ENCODE measurements around the gene ICAM3.
"Not testable (repeated sequence)": the region's sequence is repeated elsewhere in the genome, so short reads cannot be mapped to it uniquely, and the experiment has no call there.

The ICAM3 gene

DNA sequence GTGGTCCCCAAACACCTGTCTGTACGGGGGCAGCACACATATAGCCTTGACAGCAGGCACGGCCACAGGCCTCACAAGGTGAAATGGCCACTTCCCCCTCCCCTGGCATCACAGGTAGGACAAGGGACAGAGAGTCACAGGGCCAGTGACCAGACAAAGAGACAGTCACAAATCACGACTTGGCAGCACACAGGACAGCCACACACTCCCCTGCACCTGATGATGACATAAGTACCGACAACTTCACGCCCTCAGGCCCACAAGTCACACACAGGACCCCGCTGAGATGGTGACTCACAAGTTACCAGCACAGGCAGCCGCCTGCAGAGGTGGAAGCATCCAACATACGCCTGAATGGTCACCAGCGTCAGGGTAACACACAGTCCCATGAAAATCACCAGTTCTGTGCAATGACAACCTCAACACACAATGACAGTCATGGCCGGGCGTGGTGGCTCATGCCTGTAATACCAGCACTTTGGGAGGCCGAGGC lies 24.4 kb upstream of the ICAM3 start:
- no peaks in the 10 kb centered on the region for H3K9me3 Mint-ChIP-seq
- H3K4me3 Mint-ChIP-seq: no peak overlapping the region
- H3K27ac Mint-ChIP-seq: no peak overlapping the region
- peaks cover 28% of the 10 kb centered on the region for H3K36me3 Mint-ChIP-seq (ENCODE audit: low read depth)
- peaks cover 7% of the 10 kb centered on the region for H3K4me1 Mint-ChIP-seq
- ATAC-seq (peak; percentile 29), DNase-seq (no peak)
- H3K27me3 Mint-ChIP-seq: no peaks in the 10 kb centered on the region

DNA sequence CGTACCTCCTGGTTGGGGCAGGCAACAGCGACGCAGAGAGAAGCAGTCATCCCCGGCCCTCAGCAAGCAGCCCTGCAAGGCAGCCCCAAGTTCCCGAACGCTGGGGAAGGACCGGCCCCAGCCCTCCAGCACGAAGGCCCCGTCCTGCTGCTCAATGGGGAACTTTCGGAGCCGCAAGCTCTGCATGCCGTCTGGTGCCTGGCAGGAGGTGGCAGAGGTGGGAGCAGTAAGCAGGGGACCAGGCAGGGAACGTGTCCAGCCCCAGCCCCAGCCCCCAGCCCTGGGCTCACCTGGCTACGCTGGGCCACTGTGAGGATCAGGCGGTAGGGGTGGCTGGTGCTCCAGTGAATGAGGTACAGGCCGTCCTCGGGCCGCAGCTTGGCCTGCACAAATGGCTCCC lies 22.8 kb upstream of the ICAM3 start:
- no peaks in the 10 kb centered on the region for H3K9me3 Mint-ChIP-seq
- DNase-seq (no peak), ATAC-seq (no peak)
- H3K27ac Mint-ChIP-seq: no peak overlapping the region
- no peaks in the 10 kb centered on the region for H3K4me1 Mint-ChIP-seq
- no peaks in the 10 kb centered on the region for H3K27me3 Mint-ChIP-seq
- peaks cover 27% of the 10 kb centered on the region for H3K36me3 Mint-ChIP-seq (ENCODE audit: low read depth)
- no peak overlapping the region for H3K4me3 Mint-ChIP-seq

DNA sequence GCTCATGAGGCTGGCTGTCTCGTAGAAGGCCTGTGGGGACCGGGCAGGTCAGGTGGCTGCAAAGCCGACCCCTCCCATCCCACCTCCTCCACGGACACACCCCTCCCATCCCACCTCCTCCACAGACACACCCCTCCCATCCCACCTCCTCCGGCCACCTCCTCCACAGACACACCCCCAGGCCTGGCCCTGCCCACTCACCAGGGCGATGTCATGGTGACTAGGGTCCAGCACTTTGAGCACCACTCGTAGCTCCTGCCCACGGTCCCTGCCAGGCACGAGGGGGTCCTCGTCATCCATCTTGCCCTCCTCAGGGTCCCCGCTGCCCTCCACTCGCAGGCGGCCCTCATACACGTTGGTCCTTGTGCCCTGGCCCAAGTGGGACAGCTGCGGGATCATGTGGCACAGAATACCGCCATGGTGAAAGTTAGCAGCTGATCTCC lies 22.2 kb upstream of the ICAM3 start:
- no peaks in the 10 kb centered on the region for H3K27me3 Mint-ChIP-seq
- H3K36me3 Mint-ChIP-seq (ENCODE audit: low read depth): peaks cover 24% of the 10 kb centered on the region
- H3K27ac Mint-ChIP-seq: no peak overlapping the region
- ATAC-seq (no peak), DNase-seq (no peak)
- H3K9me3 Mint-ChIP-seq: no peaks in the 10 kb centered on the region
- H3K4me3 Mint-ChIP-seq: no peak overlapping the region
- no peaks in the 10 kb centered on the region for H3K4me1 Mint-ChIP-seq

DNA sequence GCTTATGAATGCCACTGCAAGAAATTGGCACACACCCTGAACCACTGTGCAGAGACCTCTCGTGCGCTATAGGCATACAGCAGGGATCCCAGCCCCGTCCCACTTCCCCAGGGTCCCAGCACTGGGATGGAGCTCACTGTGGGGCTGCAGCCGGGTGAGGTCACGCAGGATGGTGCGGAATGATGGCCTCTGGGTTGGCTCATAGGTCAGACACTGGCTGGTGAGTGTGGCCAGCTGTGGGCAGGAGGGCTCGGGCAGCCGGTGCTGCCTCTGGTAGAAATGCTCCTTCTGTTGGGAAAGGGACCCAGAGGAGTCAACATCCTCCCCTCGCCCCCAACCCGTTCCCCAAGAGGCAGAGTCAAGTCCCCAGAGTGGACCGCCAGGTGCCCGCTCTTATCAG lies 17.0 kb upstream of the ICAM3 start:
- Mint-ChIP-seq H3K9me3 (no peaks in the 10 kb centered on the region), H3K27me3 (no peaks in the 10 kb centered on the region), H3K27ac (no peak overlapping the region), H3K4me1 (no peaks in the 10 kb centered on the region), H3K36me3 (ENCODE audit: low read depth) (peaks cover 27% of the 10 kb centered on the region), H3K4me3 (no peak overlapping the region)
- DNase-seq (no peak), ATAC-seq (no peak)

GRCh38 chr19:10353793-10354391 lies 14.5 kb upstream of the ICAM3 start:
- Mint-ChIP-seq H3K36me3 (ENCODE audit: low read depth) (peaks cover 25% of the 10 kb centered on the region), H3K27me3 (no peaks in the 10 kb centered on the region), H3K9me3 (no peaks in the 10 kb centered on the region), H3K27ac (no peak overlapping the region), H3K4me3 (no peak overlapping the region), H3K4me1 (no peaks in the 10 kb centered on the region)
- ATAC-seq: peak; percentile 38
- DNase-seq: peak; percentile 69

DNA sequence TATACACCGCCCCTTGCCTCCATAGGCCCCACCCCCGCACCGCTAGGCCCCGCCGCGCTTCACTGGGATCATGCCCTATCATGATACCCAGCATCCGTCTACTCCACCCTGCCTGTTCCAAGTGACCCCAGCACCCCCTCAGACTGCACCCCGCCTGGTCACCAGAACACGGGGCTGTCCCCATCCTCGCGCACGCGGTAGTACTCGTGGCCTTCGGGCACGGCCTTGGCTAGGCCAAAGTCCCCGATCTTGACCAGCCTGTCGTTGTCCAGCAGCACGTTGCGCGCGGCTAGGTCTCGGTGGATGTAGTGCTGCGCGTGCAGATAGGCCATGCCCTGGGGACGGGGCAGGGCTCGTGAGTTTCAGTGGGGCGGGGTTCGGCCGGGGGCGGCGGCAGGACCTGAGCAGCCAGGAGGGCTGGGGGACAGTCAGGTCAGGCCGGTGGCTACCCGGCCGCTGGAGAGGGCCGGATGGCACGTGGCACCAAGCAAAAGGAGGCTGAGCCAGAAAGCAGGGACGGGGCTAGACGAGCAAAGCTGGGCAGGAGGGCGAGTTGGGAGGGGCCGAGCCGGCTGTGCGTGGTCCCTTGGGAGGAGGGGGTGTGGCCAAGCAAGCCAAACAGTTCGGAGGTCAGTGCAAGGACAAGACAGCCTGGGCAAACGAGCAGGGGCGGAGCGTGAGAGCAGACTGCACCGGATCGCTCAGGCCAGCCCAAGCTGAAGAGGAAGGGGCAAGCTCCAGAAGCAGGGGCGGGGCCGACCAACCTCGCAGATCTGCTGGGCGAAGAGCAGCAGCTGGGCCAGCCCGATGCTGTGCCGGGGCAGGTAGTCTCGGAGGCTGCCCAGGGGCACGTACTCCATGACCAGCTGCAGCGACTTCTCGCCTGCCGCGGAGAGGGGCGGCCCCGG lies 13.6 kb upstream of the ICAM3 start:
- Mint-ChIP-seq H3K27me3 (no peaks in the 10 kb centered on the region), H3K9me3 (no peaks in the 10 kb centered on the region), H3K4me1 (no peaks in the 10 kb centered on the region), H3K27ac (no peak overlapping the region), H3K4me3 (no peak overlapping the region), H3K36me3 (ENCODE audit: low read depth) (peaks cover 23% of the 10 kb centered on the region)
- peak; percentile 51 for ATAC-seq
- DNase-seq: no peak

GRCh38 chr19:10346509-10346908 lies 7.1 kb upstream of the ICAM3 start:
- ATAC-seq (no peak), DNase-seq (no peak)
- no peaks in the 10 kb centered on the region for H3K9me3 Mint-ChIP-seq
- H3K27me3 Mint-ChIP-seq: no peaks in the 10 kb centered on the region
- H3K36me3 Mint-ChIP-seq (ENCODE audit: low read depth): peaks cover 6% of the 10 kb centered on the region
- H3K4me3 Mint-ChIP-seq: no peak overlapping the region
- no peak overlapping the region for H3K27ac Mint-ChIP-seq
- no peaks in the 10 kb centered on the region for H3K4me1 Mint-ChIP-seq

GRCh38 chr19:10344780-10345179 lies 5.4 kb upstream of the ICAM3 start:
- peaks cover 10% of the 10 kb centered on the region for H3K4me1 Mint-ChIP-seq
- H3K9me3 Mint-ChIP-seq: no peaks in the 10 kb centered on the region
- no peak overlapping the region for H3K4me3 Mint-ChIP-seq
- ATAC-seq: no peak
- no peak overlapping the region for H3K27ac Mint-ChIP-seq
- H3K36me3 Mint-ChIP-seq (ENCODE audit: low read depth): no peaks in the 10 kb centered on the region
- DNase-seq: no peak
- no peaks in the 10 kb centered on the region for H3K27me3 Mint-ChIP-seq

GRCh38 chr19:10343495-10343894 lies 4.1 kb upstream of the ICAM3 start:
- DNase-seq (no peak), ATAC-seq (no peak)
- Mint-ChIP-seq H3K27me3 (no peaks in the 10 kb centered on the region), H3K36me3 (ENCODE audit: low read depth) (peaks cover under 1% of the 10 kb centered on the region), H3K4me1 (peaks cover 22% of the 10 kb centered on the region), H3K9me3 (no peaks in the 10 kb centered on the region), H3K27ac (no peak overlapping the region), H3K4me3 (no peak overlapping the region)

DNA sequence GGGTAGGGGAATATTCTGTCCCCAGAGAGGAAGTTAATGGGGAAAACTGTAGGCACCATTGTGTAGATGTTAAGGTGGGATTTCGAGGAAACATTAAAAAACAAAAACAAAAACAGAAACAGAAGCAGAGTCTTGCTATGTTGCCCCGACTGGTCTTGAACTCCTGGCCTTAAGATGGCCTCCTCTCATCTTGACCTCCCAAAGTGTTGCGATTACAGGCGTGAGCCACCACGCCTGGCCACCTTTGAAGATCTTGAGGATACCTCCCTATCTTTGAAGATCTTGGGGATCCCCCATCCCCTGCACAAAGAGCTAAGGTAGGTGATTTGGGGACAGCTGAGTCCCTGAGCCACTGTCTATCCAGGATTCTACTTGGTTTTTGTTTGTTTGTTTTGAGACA lies 553 bp upstream of the ICAM3 start:
- ATAC-seq (no peak), DNase-seq (no peak)
- H3K9me3 Mint-ChIP-seq: no peaks in the 10 kb centered on the region
- H3K27ac Mint-ChIP-seq: peak overlapping the region; percentile 93
- H3K36me3 Mint-ChIP-seq (ENCODE audit: low read depth): peaks cover 3% of the 10 kb centered on the region
- H3K4me1 Mint-ChIP-seq: peaks cover 35% of the 10 kb centered on the region
- peak overlapping the region; percentile 91 for H3K4me3 Mint-ChIP-seq
- H3K27me3 Mint-ChIP-seq: no peaks in the 10 kb centered on the region

- peaks cover 44% of the 10 kb centered on the region for H3K4me1 Mint-ChIP-seq
Measured at GRCh38 chr19:10338940-10339339, 484 bp downstream of the ICAM3 start.

DNA sequence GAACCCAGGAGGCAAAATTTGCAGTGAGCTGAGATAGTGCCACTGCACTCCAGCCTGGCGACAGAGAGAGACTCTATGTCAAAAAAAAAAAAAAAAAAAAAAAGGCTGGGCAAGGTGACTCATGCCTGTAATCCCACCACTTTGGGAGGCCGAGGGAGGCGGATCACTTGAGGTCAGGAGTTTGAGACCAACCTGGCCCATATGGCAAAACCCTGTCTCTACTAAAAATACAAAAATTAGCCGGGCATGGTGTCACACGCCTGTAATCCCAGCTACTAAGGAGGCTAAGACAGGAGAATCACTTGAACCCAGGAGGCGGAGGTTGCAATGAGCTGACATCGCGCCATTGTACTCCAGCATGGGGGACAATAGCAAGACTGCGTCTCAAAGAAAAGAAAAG lies 2.7 kb downstream of the ICAM3 start:
- not testable (repeated sequence) for H3K4me3 Mint-ChIP-seq, H3K27ac Mint-ChIP-seq, H3K27me3 Mint-ChIP-seq, DNase-seq, ATAC-seq, H3K9me3 Mint-ChIP-seq
- Mint-ChIP-seq H3K4me1 (peaks cover 62% of the 10 kb centered on the region), H3K36me3 (ENCODE audit: low read depth) (peaks cover 15% of the 10 kb centered on the region)

More at GRCh38 chr19:10338940-10339339, 484 bp downstream of the ICAM3 start:
- Mint-ChIP-seq H3K27ac (peak overlapping the region; percentile 93), H3K9me3 (no peaks in the 10 kb centered on the region), H3K4me3 (peak overlapping the region; percentile 91), H3K27me3 (no peaks in the 10 kb centered on the region), H3K36me3 (ENCODE audit: low read depth) (peaks cover 3% of the 10 kb centered on the region)
- no peak for DNase-seq
- no peak for ATAC-seq

GRCh38 chr19:10335352-10335985 lies 4.0 kb downstream of the ICAM3 start:
- ATAC-seq (no peak), DNase-seq (no peak)
- no peaks in the 10 kb centered on the region for H3K9me3 Mint-ChIP-seq
- H3K27me3 Mint-ChIP-seq: no peaks in the 10 kb centered on the region
- no peak overlapping the region for H3K4me3 Mint-ChIP-seq
- H3K36me3 Mint-ChIP-seq (ENCODE audit: low read depth): peaks cover 21% of the 10 kb centered on the region
- peaks cover 62% of the 10 kb centered on the region for H3K4me1 Mint-ChIP-seq
- H3K27ac Mint-ChIP-seq: no peak overlapping the region

GRCh38 chr19:10334588-10335351 lies 4.7 kb downstream of the ICAM3 start:
- peaks cover 28% of the 10 kb centered on the region for H3K36me3 Mint-ChIP-seq (ENCODE audit: low read depth)
- H3K27me3 Mint-ChIP-seq: no peaks in the 10 kb centered on the region
- H3K27ac Mint-ChIP-seq: no peak overlapping the region
- peak overlapping the region; percentile 98 for H3K4me3 Mint-ChIP-seq
- no peaks in the 10 kb centered on the region for H3K9me3 Mint-ChIP-seq
- DNase-seq (peak; percentile 78), ATAC-seq (no peak)
- H3K4me1 Mint-ChIP-seq: peaks cover 58% of the 10 kb centered on the region

All from activated naive CD8-positive, alpha-beta T cell treated with anti-CD3 and anti-CD28 coated beads, Interleukin-2, amount 50 U/mL, for 24 hours (primary cell).